ENCODE measurements around the gene CYP27B1.

Gene CYP27B1

GRCh38 chr12:57765003-57765697, 1.7 kb downstream of the CYP27B1 start:
- peak in 1 of 2 donors; percentile 51 for DNase-seq

GRCh38 chr12:57764662-57765002, 2.2 kb downstream of the CYP27B1 start:
- no peak for DNase-seq

GRCh38 chr12:57763881-57764661, 2.8 kb downstream of the CYP27B1 start:
- no peak for DNase-seq

- no peak for DNase-seq
Observed at GRCh38 chr12:57762463-57762862, 4.4 kb downstream of the CYP27B1 start.

- DNase-seq, result no peak
Observed at GRCh38 chr12:57761391-57761998, 5.4 kb downstream of the CYP27B1 start.

GRCh38 chr12:57760347-57760982, 6.4 kb downstream of the CYP27B1 start:
- DNase-seq, result no peak

GRCh38 chr12:57759360-57759980, 7.4 kb downstream of the CYP27B1 start:
- DNase-seq, result no peak

- no peak for DNase-seq
Observed at GRCh38 chr12:57758552-57759359, 8.1 kb downstream of the CYP27B1 start.

GRCh38 chr12:57757771-57758170, 9.1 kb downstream of the CYP27B1 start:
- DNase-seq, result no peak

GRCh38 chr12:57756406-57757341, 10.2 kb downstream of the CYP27B1 start:
- DNase-seq, result peak; percentile 48 to 61

GRCh38 chr12:57755454-57756372, 11.2 kb downstream of the CYP27B1 start:
- DNase-seq, result no peak

GRCh38 chr12:57755194-57755453, 11.8 kb downstream of the CYP27B1 start:
- no peak for DNase-seq

GRCh38 chr12:57754411-57755193, 12.3 kb downstream of the CYP27B1 start, which contains the start of gene MARCHF9:
TSS of gene MARCHF9 (plus strand) at chr12:57755103. CDS start at chr12:57755529, 426 bp downstream.
- no peak for DNase-seq

GRCh38 chr12:57753756-57754337, 13.0 kb downstream of the CYP27B1 start:
- DNase-seq, result no peak

GRCh38 chr12:57752668-57753000, 14.2 kb downstream of the CYP27B1 start:
- DNase-seq, result no peak

GRCh38 chr12:57751788-57752667, 14.8 kb downstream of the CYP27B1 start, which contains the start of gene CDK4:
TSS of gene CDK4 (minus strand) at chr12:57752310. CDS start at chr12:57751717, 593 bp downstream.
- DNase-seq, result peak; percentile 99

- DNase-seq, result no peak
Observed at GRCh38 chr12:57751432-57751787, 15.5 kb downstream of the CYP27B1 start.
